ENCODE measurements around the gene CLK4.

Gene CLK4

DNA sequence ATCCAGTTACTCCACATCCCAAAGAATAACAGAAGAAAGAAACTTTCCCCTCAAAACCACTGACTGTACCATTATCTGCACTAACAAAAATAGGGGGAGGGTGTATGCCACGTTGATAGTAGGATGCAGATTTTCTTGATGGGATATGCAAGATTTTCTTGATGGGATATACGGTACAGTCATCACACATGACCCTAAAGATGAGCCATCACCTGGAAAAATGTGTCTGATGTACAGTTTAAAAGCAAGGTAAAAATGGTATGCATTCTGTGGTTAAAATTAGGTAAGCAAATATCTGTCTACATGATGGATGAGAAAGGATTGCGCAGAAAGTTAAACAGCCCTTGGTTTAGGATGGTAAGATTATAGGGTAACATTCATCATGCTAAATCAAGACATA, 45.2 kb downstream of the CLK4 start:
- TF ChIP-seq, protein P1, sequence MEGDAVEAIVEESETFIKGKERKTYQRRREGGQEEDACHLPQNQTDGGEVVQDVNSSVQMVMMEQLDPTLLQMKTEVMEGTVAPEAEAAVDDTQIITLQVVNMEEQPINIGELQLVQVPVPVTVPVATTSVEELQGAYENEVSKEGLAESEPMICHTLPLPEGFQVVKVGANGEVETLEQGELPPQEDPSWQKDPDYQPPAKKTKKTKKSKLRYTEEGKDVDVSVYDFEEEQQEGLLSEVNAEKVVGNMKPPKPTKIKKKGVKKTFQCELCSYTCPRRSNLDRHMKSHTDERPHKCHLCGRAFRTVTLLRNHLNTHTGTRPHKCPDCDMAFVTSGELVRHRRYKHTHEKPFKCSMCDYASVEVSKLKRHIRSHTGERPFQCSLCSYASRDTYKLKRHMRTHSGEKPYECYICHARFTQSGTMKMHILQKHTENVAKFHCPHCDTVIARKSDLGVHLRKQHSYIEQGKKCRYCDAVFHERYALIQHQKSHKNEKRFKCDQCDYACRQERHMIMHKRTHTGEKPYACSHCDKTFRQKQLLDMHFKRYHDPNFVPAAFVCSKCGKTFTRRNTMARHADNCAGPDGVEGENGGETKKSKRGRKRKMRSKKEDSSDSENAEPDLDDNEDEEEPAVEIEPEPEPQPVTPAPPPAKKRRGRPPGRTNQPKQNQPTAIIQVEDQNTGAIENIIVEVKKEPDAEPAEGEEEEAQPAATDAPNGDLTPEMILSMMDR (IDR thresholded peaks at IDR 0.05) = no peak

DNA sequence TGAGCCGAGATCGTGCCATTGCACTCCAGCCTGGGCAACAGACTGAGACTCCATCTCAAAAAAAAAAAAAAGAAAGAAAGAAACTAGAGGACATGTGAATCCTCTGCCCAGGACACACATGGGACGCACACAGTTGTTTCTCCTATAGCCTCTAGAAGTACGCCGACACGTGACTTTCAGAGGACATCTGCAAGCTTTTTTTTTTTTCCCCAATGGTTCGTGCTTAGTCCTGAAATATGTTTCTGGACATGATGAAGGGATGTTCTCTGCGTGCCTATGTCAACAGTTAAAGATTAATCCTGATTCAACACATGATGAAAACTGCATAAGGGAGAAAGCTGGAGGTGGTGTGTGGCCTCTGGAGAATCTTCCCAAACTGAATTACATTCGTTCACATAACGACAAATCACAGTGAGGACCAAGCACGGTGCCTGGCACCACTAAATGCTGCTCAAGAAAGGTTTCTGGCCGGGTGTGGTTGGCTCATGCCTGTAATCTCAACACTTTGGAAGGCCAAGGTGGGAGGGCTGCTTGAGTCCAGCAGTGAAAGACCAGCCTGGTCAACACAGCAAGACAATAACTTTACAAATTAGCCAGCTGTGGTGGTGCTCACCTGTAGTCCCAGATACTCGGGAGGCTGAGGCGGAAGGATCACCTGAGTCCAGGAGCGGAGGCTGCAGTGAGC, 46.4 kb downstream of the CLK4 start:
- TF ChIP-seq, protein P1 (IDR thresholded peaks at IDR 0.05) = no peak

DNA sequence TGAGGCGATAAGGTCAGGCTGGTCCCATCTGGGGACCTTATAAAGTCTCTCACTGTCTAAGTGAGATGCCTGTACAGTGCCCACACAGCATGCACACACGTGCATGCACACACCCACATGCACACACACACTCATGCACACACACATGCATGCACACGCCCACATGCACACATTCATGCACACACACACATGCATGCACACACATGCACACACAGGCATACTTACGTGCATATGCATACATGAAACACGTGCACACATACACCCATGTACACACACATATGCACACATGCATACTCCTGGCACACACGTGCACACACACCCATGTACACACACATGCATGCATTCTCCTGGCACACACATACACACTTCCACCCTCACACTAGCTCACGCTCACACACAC, 48.9 kb downstream of the CLK4 start:
- TF ChIP-seq, protein P1 (IDR thresholded peaks at IDR 0.05) = no peak

DNA sequence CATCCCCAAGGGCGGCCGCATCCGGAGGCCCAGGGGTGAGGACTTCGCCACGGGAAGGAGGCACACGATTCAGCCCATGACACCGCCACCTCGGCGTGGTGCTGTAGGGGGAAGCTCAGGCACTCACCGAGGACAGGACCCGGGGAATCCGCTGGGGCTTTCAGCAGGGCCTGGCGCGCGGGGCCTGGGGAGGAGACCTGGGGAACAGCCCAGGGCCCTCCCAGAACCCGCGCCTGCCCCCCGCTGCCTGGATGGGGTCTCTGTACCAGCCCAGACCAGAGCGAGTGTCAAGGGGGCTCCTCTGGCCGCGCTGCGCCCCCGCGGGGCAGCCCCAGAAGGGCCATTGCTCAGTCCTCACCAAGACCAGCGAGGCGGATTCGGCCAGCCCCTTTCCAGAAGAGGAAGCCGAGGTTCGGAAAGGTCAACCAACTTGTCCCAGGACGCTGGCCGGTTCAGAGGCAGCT, 49.4 kb downstream of the CLK4 start:
- TF ChIP-seq, protein P1 (IDR thresholded peaks at IDR 0.05) = no peak

DNA sequence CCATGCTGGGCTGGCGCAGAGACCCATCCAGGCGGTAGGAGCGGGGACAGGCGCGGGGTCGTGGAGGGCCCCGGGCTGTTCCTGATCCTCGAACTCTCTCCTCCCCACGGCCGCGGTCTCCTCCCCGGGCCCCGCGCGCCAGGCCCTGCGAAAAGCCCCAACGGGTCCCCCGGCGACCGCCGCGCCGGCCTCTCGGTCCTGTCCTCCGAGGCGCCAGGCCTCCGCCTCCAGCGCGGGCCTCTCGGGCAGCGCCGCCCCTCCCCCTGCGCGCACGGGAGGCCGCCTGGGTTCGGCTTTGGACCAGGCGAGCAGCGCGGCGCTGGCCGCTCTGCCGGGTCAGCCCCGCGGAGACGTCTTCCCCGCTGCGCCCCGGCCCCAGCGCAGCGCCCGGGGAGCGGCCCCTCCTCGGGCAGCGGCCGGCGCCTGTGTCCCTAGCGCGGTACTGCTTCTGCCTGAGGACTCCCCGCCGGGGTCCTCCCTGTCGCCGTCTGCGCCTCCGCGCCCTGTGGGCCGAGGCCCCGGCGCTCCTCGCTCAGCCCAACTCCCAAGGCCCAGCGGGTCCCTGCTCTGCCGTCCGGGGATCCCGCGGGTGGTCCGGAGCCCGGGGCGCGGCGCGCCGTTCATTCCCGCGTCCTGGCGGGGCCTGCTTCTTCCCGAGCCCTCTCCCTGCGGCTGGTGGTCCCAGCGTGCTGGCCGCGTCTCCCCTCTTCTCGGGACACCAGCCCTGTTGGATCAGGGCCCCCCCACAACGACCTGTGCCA, 50.1 kb downstream of the CLK4 start:
- TF ChIP-seq, protein P1 (IDR thresholded peaks at IDR 0.05) = no peak

DNA sequence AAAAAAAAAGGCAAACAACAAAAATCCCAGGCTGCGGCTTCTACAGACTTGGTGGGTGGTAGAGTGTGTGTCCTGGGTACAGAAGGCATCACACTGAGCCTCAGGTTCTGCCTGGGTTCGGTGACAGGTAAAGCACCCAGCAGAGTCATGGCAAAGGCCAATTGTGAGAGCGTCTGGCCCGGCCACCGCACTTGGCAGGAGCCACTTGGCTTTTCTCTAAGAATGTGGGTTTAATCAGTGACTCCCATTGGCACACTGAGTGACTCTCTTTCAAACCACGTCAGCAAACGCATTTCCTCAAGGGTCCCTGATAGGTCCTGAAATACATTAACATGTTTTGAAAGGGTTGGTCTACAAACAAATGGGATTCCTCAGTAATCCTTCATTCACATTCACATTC, 53.6 kb downstream of the CLK4 start:
- TF ChIP-seq, protein P1 (IDR thresholded peaks at IDR 0.05) = no peak

DNA sequence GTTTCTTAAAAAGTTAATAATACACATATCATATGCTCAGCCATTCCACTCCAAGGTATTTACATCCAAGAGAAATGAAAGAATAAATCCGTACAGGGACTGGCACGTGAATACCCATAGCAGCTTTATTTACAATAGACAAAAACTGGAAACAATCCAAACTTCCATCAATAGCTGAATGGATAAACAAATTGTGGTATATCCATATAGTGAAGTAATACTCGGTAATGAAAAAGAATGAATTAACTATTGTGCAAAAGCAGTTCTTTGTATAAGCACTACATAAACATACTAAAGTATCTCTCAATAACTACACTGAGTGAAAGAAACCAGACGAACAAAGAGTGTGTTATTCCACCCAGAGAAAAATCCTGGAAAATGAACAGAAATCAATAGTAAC, 54.2 kb downstream of the CLK4 start:
- TF ChIP-seq, protein P1 (IDR thresholded peaks at IDR 0.05) = no peak
